T-cell (primary cell): ENCODE results near the gene SHOC2. TPM values are rescaled to one million over a fixed set of nuclear protein-coding genes. Genes with fewer than 3 reads are reported as not detected.

Source experiments
- ATAC-seq, 4 experiments: fragments of 200-7000 bp in 3 of 4; fragments of 150-1000 bp in 1 of 4; cut with Tn5 transposase; replicated peaks in 1 of 4; 1 replicate in 3 of 4; 2 replicates in 1 of 4; pipeline ENCODE4 v1.10.0; 2021; ENCODE audit warnings: moderate library complexity in 3 of 4, mild to moderate bottlenecking in 2 of 4, moderate number of reproducible peaks in 1 of 4
- CTCF ChIA-PET, 2 donors: fragments of 300-600 bp; sonication (Branson Sonifier 250); formaldehyde crosslinking; loops; one replicate each; lab custom pipeline; 2022; ENCODE audit warnings: antibody characterized with exemption in 2 of 2; lab: Charles Lee
- POLR2A ChIA-PET, 2 donors: fragments of 300-600 bp; sonication (Branson Sonifier 250); formaldehyde crosslinking; loops; one replicate each; lab custom pipeline; 2022; ENCODE audit warnings: antibody characterized with exemption in 2 of 2; lab: Charles Lee
- DNase-seq, 35 experiments: peaks; one replicate each; pipeline versions ENCODE4 v3.0.0 to v3.0.0-alpha.2; 2013 to 2023
- H3K27ac ChIP-seq: one replicate; pipeline ENCODE4 v1.5.1; 2013; ENCODE audit warnings: low read length
- H3K27me3 ChIP-seq, 2 experiments: replicated peaks in 1 of 2; 1 replicate in 1 of 2; 2 replicates in 1 of 2; pipeline versions ENCODE4 v1.6.1 to v1.7.0; 2013; ENCODE audit warnings: low read length in 1 of 2, mixed read lengths in 1 of 2; ENCODE audit not compliant: control insufficient read depth in 2 of 2, insufficient read depth in 2 of 2; ENCODE audit errors: extremely low read depth in 1 of 2
- H3K36me3 ChIP-seq, 2 donors: 1 replicate in 1 of 2; 2 replicates in 1 of 2; pipeline versions ENCODE4 v1.6.1 to v1.7.0; 2013; ENCODE audit warnings: low read length in 1 of 2; ENCODE audit not compliant: control insufficient read depth in 2 of 2, insufficient read depth in 1 of 2; ENCODE audit errors: extremely low read depth in 1 of 2
- H3K4me1 ChIP-seq, 2 experiments: 1 replicate in 1 of 2; 2 replicates in 1 of 2; pipeline versions ENCODE4 v1.6.1 to v1.7.0; 2013; ENCODE audit warnings: low read length in 2 of 2, mixed read lengths in 1 of 2; ENCODE audit not compliant: insufficient read depth in 2 of 2, control insufficient read depth in 1 of 2; ENCODE audit errors: extremely low read depth in 1 of 2
- H3K4me3 ChIP-seq, 2 donors: 1 replicate in 1 of 2; 2 replicates in 1 of 2; pipeline versions ENCODE4 v1.5.1 to v1.7.0; 2013; ENCODE audit warnings: mild to moderate bottlenecking in 2 of 2, low read length in 1 of 2, moderate library complexity in 1 of 2; ENCODE audit not compliant: control insufficient read depth in 1 of 2; ENCODE audit errors: extremely low read depth in 1 of 2
- H3K9me3 ChIP-seq: 2 replicates; pipeline ENCODE4 v1.7.0; 2013
- H3K27ac Mint-ChIP-seq, 2 donors: one replicate each; pipeline ENCODE4 v1.8.0; 2020 to 2021; ENCODE audit warnings: mild to moderate bottlenecking in 2 of 2, mixed read lengths in 2 of 2
- H3K27me3 Mint-ChIP-seq, 2 donors: one replicate each; pipeline ENCODE4 v1.8.0; 2021 to 2022; ENCODE audit warnings: mixed read lengths in 2 of 2
- H3K36me3 Mint-ChIP-seq: one replicate; pipeline ENCODE4 v1.8.0; 2021; ENCODE audit warnings: mixed read lengths
- H3K4me1 Mint-ChIP-seq, 3 donors: one replicate each; pipeline ENCODE4 v1.8.0; 2020 to 2022; ENCODE audit warnings: mixed read lengths in 3 of 3, mild to moderate bottlenecking in 1 of 3
- H3K4me3 Mint-ChIP-seq, 3 donors: one replicate each; pipeline ENCODE4 v1.8.0; 2020 to 2022; ENCODE audit warnings: mild to moderate bottlenecking in 3 of 3, mixed read lengths in 3 of 3, moderate library complexity in 3 of 3
- H3K9me3 Mint-ChIP-seq, 3 donors: one replicate each; pipeline ENCODE4 v1.8.0; 2020 to 2022; ENCODE audit warnings: mixed read lengths in 3 of 3
- WGBS: methylation state at CpG from one replicate; pipeline ENCODE4 v1.1.5; 2013; ENCODE audit warnings: missing lambda C conversion rate; ENCODE audit not compliant: insufficient coverage; 5-methylcytosine and 5-hydroxymethylcytosine counted together
- total RNA-seq, 35 experiments: library from RNA in 6 of 35; stranded (reverse) in 6 of 35; fragments of 120-200 nt in 1 of 35; gene quantifications; one replicate each; pipeline versions ENCODE4 v1.2.1 to v1.2.4 and lab custom pipeline; 2013 to 2026

Gene SHOC2
- total RNA-seq, 5 donors from 2014 or later (not counting 1 experiment from before 2014, with no cell fraction given) = 53.3 to 65.1 (median 54.0) TPM

DNA sequence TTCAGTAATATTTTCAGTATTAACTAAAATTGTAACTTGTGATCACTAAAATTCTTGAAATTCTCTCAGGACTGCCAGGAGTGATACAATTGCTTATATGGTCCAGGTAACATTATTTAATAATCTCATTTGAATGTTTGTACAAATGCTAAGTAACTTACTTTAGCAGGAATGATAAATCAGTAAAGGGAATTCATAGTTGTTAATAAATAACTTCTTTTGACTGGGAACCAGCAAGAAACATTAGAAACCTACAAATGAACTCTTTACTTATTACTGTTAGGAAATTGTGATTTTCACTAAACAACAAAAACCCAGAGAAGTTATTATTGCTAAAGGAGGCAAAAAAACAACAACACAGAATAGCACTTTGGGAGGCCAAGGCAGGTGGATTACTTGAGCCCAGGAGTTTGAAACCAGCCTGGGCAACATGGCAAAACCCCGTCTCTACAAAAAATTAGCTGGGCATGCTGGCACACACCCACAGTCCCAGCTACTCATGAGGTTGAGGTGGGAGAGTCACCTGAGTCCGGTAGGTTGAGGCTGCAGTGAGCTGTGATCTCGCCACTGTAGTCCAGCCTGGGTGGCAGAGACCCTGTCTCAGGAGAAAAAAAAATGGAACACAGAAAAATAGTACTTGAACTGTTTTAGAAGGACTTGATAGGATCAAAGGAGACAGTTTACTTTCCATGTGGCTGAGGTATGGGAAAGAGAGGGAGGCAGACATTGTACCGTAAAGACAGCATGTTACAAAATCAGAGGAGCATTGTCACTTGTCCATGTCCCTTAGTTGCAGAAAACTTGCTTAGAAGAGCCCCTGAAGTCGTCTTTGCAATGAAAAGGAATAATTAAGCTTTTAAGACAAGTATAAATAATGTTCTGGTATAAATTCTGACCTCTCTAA lies 53.1 kb downstream of the SHOC2 start:
- H3K4me3 Mint-ChIP-seq = no peak overlapping the region
- ChIA-PET POLR2A (interaction anchor here in 1 of 2 donors (0.6 kb wide), 1 partner anchor 53 kb away, joined by 3 read pairs; the partner anchor contains the start of gene SHOC2), CTCF (no interaction called here)
- ATAC-seq (no peak), DNase-seq (no peak)
- H3K36me3 ChIP-seq = no peaks in the 10 kb centered on the region
- no peak overlapping the region for H3K27ac Mint-ChIP-seq
- no peak overlapping the region for H3K4me3 ChIP-seq
- no peak overlapping the region for H3K27ac ChIP-seq
- H3K4me1 Mint-ChIP-seq = peaks cover 62 to 67% (median 64%) of the 10 kb centered on the region in 3 donors
- no peaks in the 10 kb centered on the region for H3K9me3 Mint-ChIP-seq
- H3K9me3 ChIP-seq = no peaks in the 10 kb centered on the region
- peaks cover 0 to 2% of the 10 kb centered on the region in 2 experiments for H3K4me1 ChIP-seq
- WGBS = 100% methylated on average over 3 of the region's 5 CpGs
- H3K36me3 Mint-ChIP-seq = peaks cover 31% of the 10 kb centered on the region
- H3K27me3 ChIP-seq = no peaks in the 10 kb centered on the region
- H3K27me3 Mint-ChIP-seq = no peaks in the 10 kb centered on the region

DNA sequence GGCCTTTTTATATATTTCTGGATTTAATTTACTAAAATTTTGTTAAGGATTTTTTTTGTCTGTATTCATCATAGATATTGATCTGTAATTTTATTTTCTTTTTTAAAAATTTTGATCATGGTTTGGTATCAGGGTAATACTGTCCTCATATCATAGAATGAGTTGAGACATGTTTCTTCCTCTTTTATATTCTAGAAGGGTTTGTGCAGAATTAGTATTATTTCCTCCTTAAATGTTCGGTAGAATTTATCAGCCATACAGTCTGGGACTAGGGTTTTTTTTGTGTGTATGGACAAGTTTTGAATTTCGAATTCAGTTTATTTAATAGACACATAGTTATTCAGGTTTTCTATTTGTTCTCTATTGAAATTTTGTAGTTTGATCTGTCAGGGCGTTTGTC lies 54.0 kb downstream of the SHOC2 start:
- Mint-ChIP-seq H3K27me3 (no peaks in the 10 kb centered on the region), H3K4me1 (peaks cover 66 to 68% (median 67%) of the 10 kb centered on the region in 3 donors), H3K4me3 (no peak overlapping the region), H3K9me3 (no peaks in the 10 kb centered on the region), H3K36me3 (peaks cover 34% of the 10 kb centered on the region), H3K27ac (no peak overlapping the region)
- Histone ChIP-seq H3K4me1 (peaks cover 0 to 2% of the 10 kb centered on the region in 2 experiments), H3K27me3 (no peaks in the 10 kb centered on the region), H3K36me3 (no peaks in the 10 kb centered on the region), H3K27ac (no peak overlapping the region), H3K4me3 (no peak overlapping the region), H3K9me3 (no peaks in the 10 kb centered on the region)
- WGBS = no CpG with 5 or more reads among the region's 3 CpGs
- ChIA-PET CTCF (no interaction called here), POLR2A (interaction anchor here in 1 of 2 donors (0.6 kb wide), 1 partner anchor 54 kb away, joined by 3 read pairs; the partner anchor contains the start of gene SHOC2)
- ATAC-seq = no peak
- no peak for DNase-seq

DNA sequence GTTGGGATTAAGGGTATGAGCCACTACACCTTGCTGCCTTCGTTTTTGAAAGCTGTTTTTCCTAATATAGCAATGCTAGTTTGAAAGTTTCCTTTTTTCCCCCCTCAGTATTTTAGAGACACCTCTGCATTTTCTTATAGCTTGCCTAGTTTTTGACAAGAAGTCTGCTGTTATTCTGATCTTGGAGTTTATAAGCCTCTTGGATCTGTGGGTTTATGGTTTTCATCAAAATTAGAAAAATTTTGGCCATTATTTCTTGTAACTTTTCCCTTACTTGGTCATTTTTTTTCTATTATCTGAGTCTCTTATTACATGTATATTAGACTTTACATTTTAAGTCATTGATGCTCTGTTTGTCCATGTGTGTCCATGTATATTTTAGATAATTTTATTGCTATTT lies 57.2 kb downstream of the SHOC2 start:
- peaks cover 50% of the 10 kb centered on the region for H3K36me3 Mint-ChIP-seq

DNA sequence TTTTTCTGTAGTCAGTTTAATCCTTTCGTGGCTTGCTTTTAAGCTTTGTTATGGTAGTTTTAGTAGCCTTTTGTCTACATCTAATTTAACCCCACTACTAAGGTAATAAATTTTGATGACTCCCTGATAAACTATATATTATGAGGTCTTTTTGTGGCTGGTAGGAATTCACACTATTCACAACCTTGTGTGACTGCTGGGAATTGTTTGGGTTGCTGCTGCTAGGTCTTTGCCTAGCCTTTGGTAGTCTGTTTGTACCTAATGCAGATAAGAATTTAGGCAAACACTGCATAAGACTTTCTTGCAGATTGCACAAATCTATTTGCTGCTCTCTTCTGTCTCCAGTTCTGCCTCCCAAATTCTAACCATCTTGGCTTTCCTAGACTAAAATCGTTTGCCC lies 58.3 kb downstream of the SHOC2 start:
- DNase-seq (no peak), ATAC-seq (no peak)
- no peaks in the 10 kb centered on the region for H3K27me3 Mint-ChIP-seq
- no peaks in the 10 kb centered on the region for H3K9me3 ChIP-seq
- ChIA-PET POLR2A (no interaction called here), CTCF (interaction anchor here in 1 of 2 donors (1.7 kb wide), 1 partner anchor 9 kb away, joined by 4 read pairs; no protein-coding TSS in a partner anchor)
- H3K4me3 ChIP-seq = no peak overlapping the region
- no peaks in the 10 kb centered on the region for H3K9me3 Mint-ChIP-seq
- H3K27ac Mint-ChIP-seq = no peak overlapping the region
- peaks cover 2 to 3% of the 10 kb centered on the region in 2 experiments for H3K4me1 ChIP-seq
- WGBS = 83% methylated on average over 1 of the region's 2 CpGs
- peaks cover 0 to 4% of the 10 kb centered on the region in 2 donors for H3K36me3 ChIP-seq
- H3K27ac ChIP-seq = no peak overlapping the region
- peaks cover 62 to 65% (median 64%) of the 10 kb centered on the region in 3 donors for H3K4me1 Mint-ChIP-seq
- H3K27me3 ChIP-seq = no peaks in the 10 kb centered on the region
- no peak overlapping the region for H3K4me3 Mint-ChIP-seq
- peaks cover 50% of the 10 kb centered on the region for H3K36me3 Mint-ChIP-seq

More for the DNA sequence above, 57.2 kb downstream of the SHOC2 start:
- no peak overlapping the region for H3K27ac ChIP-seq
- no peak overlapping the region for H3K27ac Mint-ChIP-seq
- no peaks in the 10 kb centered on the region for H3K9me3 ChIP-seq
- H3K27me3 ChIP-seq = no peaks in the 10 kb centered on the region
- ATAC-seq (no peak), DNase-seq (no peak)
- no peaks in the 10 kb centered on the region for H3K27me3 Mint-ChIP-seq
- CTCF ChIA-PET = no interaction called here
- peaks cover 0 to 4% of the 10 kb centered on the region in 2 donors for H3K36me3 ChIP-seq
- H3K4me3 Mint-ChIP-seq = no peak overlapping the region
- POLR2A ChIA-PET = no interaction called here
- peaks cover 68 to 71% (median 71%) of the 10 kb centered on the region in 3 donors for H3K4me1 Mint-ChIP-seq
- H3K4me3 ChIP-seq = no peak overlapping the region
- peaks cover 2 to 3% of the 10 kb centered on the region in 2 experiments for H3K4me1 ChIP-seq
- H3K9me3 Mint-ChIP-seq = no peaks in the 10 kb centered on the region
- no CpG with 5 or more reads among the region's 1 CpG for WGBS

DNA sequence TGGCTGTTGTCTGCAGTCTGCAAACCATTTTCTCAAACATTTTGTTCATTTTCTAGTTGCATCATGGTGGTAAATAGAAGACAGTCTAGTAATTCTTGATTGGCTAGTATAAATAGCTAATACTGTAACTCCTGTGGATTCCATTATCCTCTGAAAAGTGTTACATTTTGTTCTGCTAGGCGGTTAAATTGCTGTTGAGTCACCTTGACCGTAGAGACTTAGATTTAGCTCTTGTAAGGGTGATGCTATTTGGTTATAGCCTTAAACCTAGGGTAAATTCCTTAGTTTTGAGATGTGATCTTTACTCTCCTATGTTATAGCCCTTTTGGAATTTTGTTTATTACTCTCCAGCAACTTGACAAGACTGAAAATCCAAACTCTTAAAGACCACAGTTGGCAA lies 58.8 kb downstream of the SHOC2 start:
- Mint-ChIP-seq H3K27me3 (no peaks in the 10 kb centered on the region), H3K9me3 (no peaks in the 10 kb centered on the region), H3K4me1 (peaks cover 61 to 66% (median 62%) of the 10 kb centered on the region in 3 donors), H3K36me3 (peaks cover 50% of the 10 kb centered on the region), H3K27ac (no peak overlapping the region), H3K4me3 (no peak overlapping the region)
- WGBS = no CpG with 5 or more reads among the region's 2 CpGs
- POLR2A ChIA-PET = no interaction called here
- peaks cover 2 to 3% of the 10 kb centered on the region in 2 experiments for H3K4me1 ChIP-seq
- DNase-seq = no peak
- no peak for ATAC-seq
- CTCF ChIA-PET = interaction anchor here in 1 of 2 donors (1.7 kb wide), 1 partner anchor 10 kb away, joined by 4 read pairs; no protein-coding TSS in a partner anchor
- H3K27me3 ChIP-seq = no peaks in the 10 kb centered on the region
- no peak overlapping the region for H3K4me3 ChIP-seq
- H3K9me3 ChIP-seq = no peaks in the 10 kb centered on the region
- no peak overlapping the region for H3K27ac ChIP-seq
- peaks cover 0 to 4% of the 10 kb centered on the region in 2 donors for H3K36me3 ChIP-seq

DNA sequence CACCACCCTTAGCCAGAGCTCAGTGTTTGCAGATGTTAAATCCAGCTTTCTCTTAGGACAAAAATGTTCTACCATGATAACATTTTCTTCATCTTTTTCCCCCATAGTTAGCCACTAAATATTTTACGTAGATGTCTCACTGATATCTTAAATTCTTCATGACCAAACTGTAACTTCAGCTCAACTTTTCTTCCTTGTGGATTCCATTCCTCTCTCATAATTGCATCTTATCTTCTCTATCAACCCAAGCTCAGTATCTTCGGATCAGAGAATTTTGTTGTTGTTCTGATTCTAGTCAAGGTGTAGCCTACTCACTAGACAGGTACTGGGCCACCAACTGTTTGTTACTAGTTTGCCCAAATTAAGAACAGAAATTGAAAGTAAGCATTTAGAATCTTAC lies 60.2 kb downstream of the SHOC2 start:
- Histone ChIP-seq H3K27ac (no peak overlapping the region), H3K9me3 (no peaks in the 10 kb centered on the region), H3K4me1 (peaks cover 2 to 3% of the 10 kb centered on the region in 2 experiments), H3K4me3 (no peak overlapping the region), H3K36me3 (peaks cover 0 to 4% of the 10 kb centered on the region in 2 donors), H3K27me3 (no peaks in the 10 kb centered on the region)
- no peak overlapping the region for H3K4me3 Mint-ChIP-seq
- H3K27ac Mint-ChIP-seq = peak overlapping the region; percentile 7 to 63
- no peaks in the 10 kb centered on the region for H3K9me3 Mint-ChIP-seq
- H3K36me3 Mint-ChIP-seq = peaks cover 58% of the 10 kb centered on the region
- CTCF ChIA-PET = interaction anchor here in 1 of 2 donors (0.6 kb wide), 1 partner anchor 14 kb away, joined by 3 read pairs; no protein-coding TSS in a partner anchor
- ATAC-seq (no peak), DNase-seq (no peak)
- H3K27me3 Mint-ChIP-seq = no peaks in the 10 kb centered on the region
- peaks cover 59 to 71% (median 63%) of the 10 kb centered on the region in 3 donors for H3K4me1 Mint-ChIP-seq
- WGBS = no CpG with 5 or more reads among the region's 2 CpGs
- POLR2A ChIA-PET = interaction anchor here in 1 of 2 donors (0.6 kb wide), 1 partner anchor 60 kb away, joined by 5 read pairs; no protein-coding TSS in a partner anchor
